GM10248 (cell line): ENCODE data around the gene SEZ6L.

ENCODE experiments used
- CTCF ChIA-PET: fragments of 300-600 bp; sonication (Branson Sonifier 250); formaldehyde crosslinking; extraction: SDS; loops from one replicate; lab custom pipeline; 2021; ENCODE audit warnings: antibody characterized with exemption; lab: Yijun Ruan, JAX
- POLR2A ChIA-PET: fragments of 350-650 bp; sonication (Branson Sonifier 250); formaldehyde crosslinking; extraction: SDS; loops from one replicate; lab custom pipeline; 2020; ENCODE audit warnings: antibody characterized with exemption; lab: Yijun Ruan, JAX
- DNase-seq: peaks from one replicate; pipeline ENCODE4 v3.0.0; 2012; ENCODE audit errors: extremely low spot score
- CTCF ChIP-seq: IDR thresholded peaks from 2 replicates; pipeline ENCODE4 v1.5.1; 2012; ENCODE audit warnings: mild to moderate bottlenecking, low read depth; ENCODE audit errors: extremely low read depth, missing control alignments, control extremely low read depth

The SEZ6L gene

GRCh38 chr22:26161746-26162145, 7.5 kb upstream of the SEZ6L start:
- no peak for DNase-seq
- no peak for TF ChIP-seq CTCF
- CTCF ChIA-PET: interaction anchor here (1.0 kb wide), 1 partner anchor 11 kb away, joined by 3 read pairs; no protein-coding TSS in a partner anchor
- POLR2A ChIA-PET: no interaction called here

GRCh38 chr22:26162926-26163325, 6.3 kb upstream of the SEZ6L start:
- no peak for DNase-seq
- CTCF ChIA-PET: no interaction called here
- POLR2A ChIA-PET: no interaction called here
- TF ChIP-seq CTCF: no peak

- TF ChIP-seq CTCF: no peak
- ChIA-PET CTCF (interaction anchor here (1.0 kb wide), 1 partner anchor 8 kb away, joined by 3 read pairs; no protein-coding TSS in a partner anchor), POLR2A (no interaction called here)
- DNase-seq: no peak
Observed at GRCh38 chr22:26164174-26164573, 5.1 kb upstream of the SEZ6L start.

GRCh38 chr22:26168330-26168851, 871 bp upstream of the SEZ6L start:
- ChIA-PET POLR2A (no interaction called here), CTCF (interaction anchor here (0.9 kb wide), 1 partner anchor 11 kb away, joined by 3 read pairs; no protein-coding TSS in a partner anchor)
- TF ChIP-seq CTCF: no peak
- DNase-seq: no peak

- TF ChIP-seq CTCF: no peak
- ChIA-PET CTCF (interaction anchor here (0.9 kb wide), 1 partner anchor 10 kb away, joined by 3 read pairs; no protein-coding TSS in a partner anchor), POLR2A (no interaction called here)
- DNase-seq: no peak
Observed at GRCh38 chr22:26168939-26169314, 335 bp upstream of the SEZ6L start.

- peak; percentile 8 for DNase-seq
- TF ChIP-seq CTCF: no peak
- ChIA-PET POLR2A (no interaction called here), CTCF (no interaction called here)
Observed at GRCh38 chr22:26170112-26170492, 840 bp downstream of the SEZ6L start.
